Activated T-cell treated with anti-CD3 and anti-CD28 coated beads for 4 hours (primary cell): ENCODE results near the gene SAG.

Experiments used
- DNase-seq: peaks from one replicate; pipeline ENCODE4 v3.0.0-alpha.2; 2020

Gene SAG

GRCh38 chr2:233384015-233384414, 76.4 kb downstream of the SAG start:
- DNase-seq = no peak

- DNase-seq = no peak
These were observed 77.3 kb downstream of the SAG start for GRCh38 chr2:233384811-233385488.

DNA sequence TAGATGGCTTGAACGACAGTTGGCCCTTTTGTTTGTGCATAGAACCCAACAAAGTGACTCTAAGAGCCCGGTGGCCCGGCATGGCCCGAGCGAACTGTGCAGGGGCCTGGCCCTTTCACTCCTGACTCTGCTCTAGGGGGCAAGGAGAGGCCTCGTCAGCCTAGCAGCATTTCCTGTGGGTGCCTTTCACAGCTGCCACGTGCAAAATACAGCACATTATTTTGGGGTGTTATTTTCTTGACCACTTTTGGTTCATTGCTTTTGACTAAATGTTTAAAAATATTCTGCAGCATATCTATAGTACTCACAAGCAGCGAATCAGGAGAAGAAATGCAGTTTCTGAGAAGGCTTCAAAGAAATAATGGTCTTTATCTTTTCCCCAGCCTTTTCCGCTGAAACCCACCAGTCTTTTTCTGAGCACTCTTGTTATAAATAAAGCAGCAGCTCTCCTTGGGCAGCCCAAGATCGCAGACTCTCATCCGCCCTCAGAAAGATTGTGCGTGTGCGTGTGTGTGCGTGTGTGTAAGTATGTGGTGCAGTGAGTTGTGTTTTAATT, 78.0 kb downstream of the SAG start:
- no peak for DNase-seq

- no peak for DNase-seq
These were observed 78.9 kb downstream of the SAG start for GRCh38 chr2:233386382-233387041.

DNA sequence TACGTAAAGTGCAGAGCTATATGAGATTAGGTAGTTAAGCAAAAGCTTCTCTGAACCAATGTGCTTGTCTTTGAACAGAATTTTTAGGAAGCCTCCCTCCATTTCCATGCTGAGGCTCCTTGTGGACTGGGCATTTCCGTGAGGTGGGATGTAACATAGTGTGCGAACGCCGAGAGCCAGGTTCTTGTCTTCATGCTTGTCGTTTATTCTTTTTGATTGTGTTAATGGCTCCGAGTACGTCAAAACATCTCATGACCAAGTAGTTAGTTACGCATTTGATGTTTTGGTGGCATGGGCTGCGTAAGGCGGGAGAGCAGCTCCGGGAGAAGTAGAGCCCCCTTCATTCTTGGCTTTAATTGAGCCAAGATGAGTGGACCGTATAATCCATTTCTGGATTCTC, 79.6 kb downstream of the SAG start:
- DNase-seq = no peak

DNA sequence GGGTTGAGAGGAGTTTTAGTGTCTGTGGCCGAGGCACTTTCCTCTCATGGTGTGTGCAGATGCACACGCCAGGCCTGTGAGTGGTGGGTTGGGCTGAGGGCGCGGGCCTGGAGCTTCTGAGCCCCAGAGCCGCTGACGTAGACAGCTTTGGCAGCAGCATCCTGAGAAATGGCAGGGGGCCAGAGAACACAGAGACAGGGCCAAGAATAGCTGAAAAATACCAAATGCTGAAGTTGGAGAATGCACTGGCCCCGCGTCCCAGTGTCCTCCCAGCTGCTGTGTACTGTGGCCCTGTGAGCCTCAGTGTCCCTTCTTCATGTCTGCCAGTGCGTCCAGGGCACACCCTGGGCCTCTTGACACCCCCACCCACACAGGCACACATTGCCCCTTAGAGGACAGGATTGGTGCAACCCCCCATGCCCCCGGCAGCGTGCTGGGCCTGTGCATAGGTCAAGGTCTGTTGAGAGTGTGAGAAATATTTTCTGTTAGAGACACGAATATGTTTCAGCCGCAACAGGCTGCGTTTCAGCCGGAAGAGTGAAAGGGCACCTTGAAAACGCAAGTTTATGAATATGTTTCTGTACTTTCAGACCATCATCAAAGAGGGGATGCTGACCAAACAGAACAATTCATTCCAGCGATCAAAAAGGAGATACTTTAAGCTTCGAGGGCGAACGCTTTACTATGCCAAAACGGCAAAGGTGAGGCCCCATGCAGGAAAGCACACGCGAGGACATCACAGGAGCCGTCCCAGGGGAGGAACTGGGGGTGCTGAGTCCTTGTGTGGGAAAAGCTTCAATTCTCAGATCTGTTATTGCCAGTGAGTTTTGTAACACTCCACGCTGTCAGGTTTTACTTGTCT, 80.3 kb downstream of the SAG start:
- no peak for DNase-seq

- DNase-seq = no peak
These were observed 82.0 kb downstream of the SAG start for GRCh38 chr2:233389601-233390125.

DNA sequence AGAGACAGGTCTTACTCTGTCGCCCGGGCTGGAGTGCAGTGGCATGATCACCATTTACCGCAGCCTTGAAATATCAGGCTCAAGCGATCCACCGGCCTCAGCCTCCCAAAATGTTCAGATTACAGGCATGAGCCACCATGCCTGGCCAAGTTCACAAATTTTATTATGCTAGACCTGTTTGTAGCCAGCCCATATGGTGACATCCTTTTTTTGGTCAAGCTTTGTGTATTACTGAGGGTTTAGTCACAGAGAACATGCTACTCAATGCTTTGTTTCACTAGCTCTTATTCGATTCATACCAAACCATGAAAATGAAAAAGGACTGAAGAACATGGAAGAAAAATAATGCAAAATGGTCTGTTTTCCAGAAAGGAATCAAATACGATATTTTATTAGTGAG, 88.1 kb downstream of the SAG start:
- no peak for DNase-seq
